Uterus (tissue), 2 donors: Measurements from ENCODE around the gene MKLN1.

Source experiments
- POLR2A ChIP-seq, 2 donors: fragments of 450-650 bp; IDR thresholded peaks; one replicate each; pipeline ENCODE4 v1.6.1; 2016; ENCODE audit warnings: antibody characterized with exemption in 2 of 2, mild to moderate bottlenecking in 1 of 2, moderate library complexity in 1 of 2
- TF ChIP-seq, protein P1 (sequence below), 4 experiments: fragments of 200-600 bp in 2 of 4; fragments of 450-650 bp in 2 of 4; sonication (generic) in 2 of 4; IDR thresholded peaks; one replicate each; pipeline ENCODE4 v1.5.1; 2016 to 2019; ENCODE audit warnings: antibody characterized with exemption in 4 of 4, mild to moderate bottlenecking in 2 of 4, moderate library complexity in 1 of 4

DNA sequence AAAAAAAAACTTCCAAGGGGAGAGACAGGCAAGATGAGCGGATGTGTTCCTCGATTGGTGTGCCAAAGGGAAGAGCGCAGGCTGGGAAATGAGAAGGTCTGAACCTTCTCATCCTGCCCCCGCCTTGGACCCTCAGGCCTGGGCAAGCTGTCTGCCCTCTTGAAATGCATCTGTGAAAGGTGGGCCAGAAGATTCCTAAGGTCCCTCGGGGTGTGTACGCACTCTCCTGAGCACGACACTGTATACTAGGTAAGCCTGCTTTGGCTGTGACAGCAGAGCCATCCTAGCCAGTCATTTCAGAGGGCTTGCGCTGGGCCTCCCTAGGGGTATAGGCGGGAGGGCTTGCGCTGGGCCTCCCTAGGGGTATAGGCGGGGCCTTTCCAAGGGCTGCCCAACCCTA lies 201.9 kb downstream of the MKLN1 start:
- TF ChIP-seq, protein P1, sequence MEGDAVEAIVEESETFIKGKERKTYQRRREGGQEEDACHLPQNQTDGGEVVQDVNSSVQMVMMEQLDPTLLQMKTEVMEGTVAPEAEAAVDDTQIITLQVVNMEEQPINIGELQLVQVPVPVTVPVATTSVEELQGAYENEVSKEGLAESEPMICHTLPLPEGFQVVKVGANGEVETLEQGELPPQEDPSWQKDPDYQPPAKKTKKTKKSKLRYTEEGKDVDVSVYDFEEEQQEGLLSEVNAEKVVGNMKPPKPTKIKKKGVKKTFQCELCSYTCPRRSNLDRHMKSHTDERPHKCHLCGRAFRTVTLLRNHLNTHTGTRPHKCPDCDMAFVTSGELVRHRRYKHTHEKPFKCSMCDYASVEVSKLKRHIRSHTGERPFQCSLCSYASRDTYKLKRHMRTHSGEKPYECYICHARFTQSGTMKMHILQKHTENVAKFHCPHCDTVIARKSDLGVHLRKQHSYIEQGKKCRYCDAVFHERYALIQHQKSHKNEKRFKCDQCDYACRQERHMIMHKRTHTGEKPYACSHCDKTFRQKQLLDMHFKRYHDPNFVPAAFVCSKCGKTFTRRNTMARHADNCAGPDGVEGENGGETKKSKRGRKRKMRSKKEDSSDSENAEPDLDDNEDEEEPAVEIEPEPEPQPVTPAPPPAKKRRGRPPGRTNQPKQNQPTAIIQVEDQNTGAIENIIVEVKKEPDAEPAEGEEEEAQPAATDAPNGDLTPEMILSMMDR (IDR thresholded peaks at IDR 0.05), result no peak
- TF ChIP-seq POLR2A (IDR thresholded peaks at IDR 0.05), result no peak
